Heart right ventricle (tissue), 16 donors: ENCODE measurements around the gene SSBP3. TPM values are rescaled to one million over a fixed set of nuclear protein-coding genes. Genes with fewer than 3 reads are reported as not detected.
A peak's percentile ranks its signal among the peaks of the same experiment; 100 is the strongest.

Experiments used
- ATAC-seq, 8 donors: fragments of 200-7000 bp; cut with Tn5 transposase; one replicate each; pipeline ENCODE4 v1.9.1; 2020; ENCODE audit warnings: mild to moderate bottlenecking in 8 of 8, moderate library complexity in 8 of 8, moderate number of reproducible peaks in 1 of 8
- DNase-seq, 2 donors: peaks; one replicate each; pipeline ENCODE4 v3.0.0-alpha.2; 2020
- H3K27ac ChIP-seq, 10 donors: fragments of 200-600 bp; sonication (generic) in 2 of 10; one replicate each; pipeline versions ENCODE4 v1.5.0 to v1.8.0; 2020 to 2022; ENCODE audit warnings: mild to moderate bottlenecking in 3 of 10
- H3K27me3 ChIP-seq, 7 donors: fragments of 200-600 bp; one replicate each; pipeline ENCODE4 v1.8.0; 2021 to 2022; ENCODE audit warnings: mild to moderate bottlenecking in 2 of 7
- H3K36me3 ChIP-seq, 9 donors: fragments of 200-600 bp; sonication (generic) in 1 of 9; one replicate each; pipeline versions ENCODE4 v1.5.0 to v1.8.0; 2020 to 2022; ENCODE audit warnings: mild to moderate bottlenecking in 2 of 9
- H3K4me1 ChIP-seq, 9 donors: fragments of 200-600 bp; sonication (generic) in 1 of 9; one replicate each; pipeline versions ENCODE4 v1.5.0 to v1.8.0; 2020 to 2022; ENCODE audit warnings: mild to moderate bottlenecking in 4 of 9
- H3K4me3 ChIP-seq, 10 donors: fragments of 200-600 bp; sonication (generic) in 2 of 10; one replicate each; pipeline versions ENCODE4 v1.5.0 to v1.8.0; 2020 to 2022; ENCODE audit warnings: mild to moderate bottlenecking in 7 of 10, moderate library complexity in 2 of 10
- H3K9me3 ChIP-seq, 11 donors: fragments of 200-600 bp in 10 of 11; sonication (generic) in 2 of 11; one replicate each; pipeline versions ENCODE4 v1.5.0 to v1.8.0; 2013 to 2022; ENCODE audit warnings: mild to moderate bottlenecking in 2 of 11, control low read depth in 1 of 11, moderate library complexity in 1 of 11
- CTCF ChIP-seq, 9 donors: fragments of 200-600 bp; sonication (generic) in 2 of 9; IDR thresholded peaks; one replicate each; pipeline versions ENCODE4 v1.5.0 to v1.8.0; 2021 to 2022; ENCODE audit warnings: antibody characterized with exemption in 9 of 9, mild to moderate bottlenecking in 5 of 9, moderate library complexity in 1 of 9
- WGBS, 2 donors: extraction: QIAGEN DNeasy Blood & Tissue Kit; methylation state at CpG; one replicate each; pipeline ENCODE4 v1.1.7; 2013; ENCODE audit warnings: inconsistent platforms in 1 of 2; 5-methylcytosine and 5-hydroxymethylcytosine counted together
- intact Hi-C, 10 donors: fragments of 100-400 bp; cut with DNase I; formaldehyde crosslinking; loops; one replicate each; pipeline versions ENCODE4 v1.11.1 to v1.14.2; 2022
- polyA plus RNA-seq, 2 donors: library from polyadenylated mRNA; stranded (reverse); fragments of 200-250 nt; gene quantifications; one replicate each; pipeline ENCODE4 v1.2.3, GENCODE V29; 2013
- total RNA-seq, 10 donors: library from RNA; stranded (reverse); fragmentation: NEBNext Ultra II Directional in 3 of 10; extraction: Animal tissue kit (Norgen Biotek cat#: 25700) in 3 of 10; gene quantifications; one replicate each; pipeline versions ENCODE4 v1.2.1 to v1.2.4, GENCODE V29; 2021 to 2023
- donor health status: Arrhythmogenic right ventricular cardiomyopathy.
- donor health status: ischemic (EF 13 %, LVEDD 7.1; RV severe dilation, severe dysfunction).
- donor health status: healthy with polysubstance abuse.
- donor health status: DM: no; HTN: yes; CAD: no.
- donor health status: DM: no; HTN: no; CAD: no.
- donor health status: ischemic (EF 25% LVEDD 6.9; RV normal size, moderate dysfunction).
- donor health status: ischemic (EF 25% LVEDD 5.7; RV mildly dilated, moderate dysfunction).
- donor health status: healthy.
- donor health status: DM: yes; HTN: yes; CAD: no.
- donor health status: Ischemic cardiomyopathy.
- donor health status: ischemic (EF 35%, LVEDD 5.7; RV mildly dilated, moderate dysfunction).
- donor health status: nonischemic (EF 11% LVEDD 7.7; RV severe dilation, severe dysfunction).
- donor health status: DM: yes; HTN: yes; CAD: no.
- donor health status: PGD.
- donor health status: ischemic (EF 29% LVEDD 5.4; RV normal size, mild dysfunction).
- donor health status: nonischemic (EF 23%, LVEDD 6.1; RV moderate dilation, normal function).

Gene SSBP3
- total and polyA plus RNA-seq, 12 donors = 17.6 to 71.9 (median 52.8) TPM

- no peaks in the 10 kb centered on the region for H3K27me3 ChIP-seq
- WGBS, 2 donors = 91 to 93% methylated on average over 12 of the region's 12 CpGs
- no peak for TF ChIP-seq CTCF (IDR thresholded peaks at IDR 0.05)
- no peaks in the 10 kb centered on the region for H3K9me3 ChIP-seq
- peaks cover 0 to 57% (median 26%) of the 10 kb centered on the region in 9 donors for H3K36me3 ChIP-seq
- peak overlapping the region in 6 of 10 donors; percentile 46 to 71 (median 62) for H3K27ac ChIP-seq
- H3K4me3 ChIP-seq = no peak overlapping the region
- ATAC-seq (no peak), DNase-seq (no peak)
- peaks cover 6 to 39% (median 28%) of the 10 kb centered on the region in 9 donors for H3K4me1 ChIP-seq
- intact Hi-C loops = loop anchor here in 1 of 10 donors (5.0 kb wide), 1 partner anchor 141 kb away; no protein-coding TSS in a partner anchor
These were observed 184.9 kb downstream of the SSBP3 start for GRCh38 chr1:54221113-54221834.

DNA sequence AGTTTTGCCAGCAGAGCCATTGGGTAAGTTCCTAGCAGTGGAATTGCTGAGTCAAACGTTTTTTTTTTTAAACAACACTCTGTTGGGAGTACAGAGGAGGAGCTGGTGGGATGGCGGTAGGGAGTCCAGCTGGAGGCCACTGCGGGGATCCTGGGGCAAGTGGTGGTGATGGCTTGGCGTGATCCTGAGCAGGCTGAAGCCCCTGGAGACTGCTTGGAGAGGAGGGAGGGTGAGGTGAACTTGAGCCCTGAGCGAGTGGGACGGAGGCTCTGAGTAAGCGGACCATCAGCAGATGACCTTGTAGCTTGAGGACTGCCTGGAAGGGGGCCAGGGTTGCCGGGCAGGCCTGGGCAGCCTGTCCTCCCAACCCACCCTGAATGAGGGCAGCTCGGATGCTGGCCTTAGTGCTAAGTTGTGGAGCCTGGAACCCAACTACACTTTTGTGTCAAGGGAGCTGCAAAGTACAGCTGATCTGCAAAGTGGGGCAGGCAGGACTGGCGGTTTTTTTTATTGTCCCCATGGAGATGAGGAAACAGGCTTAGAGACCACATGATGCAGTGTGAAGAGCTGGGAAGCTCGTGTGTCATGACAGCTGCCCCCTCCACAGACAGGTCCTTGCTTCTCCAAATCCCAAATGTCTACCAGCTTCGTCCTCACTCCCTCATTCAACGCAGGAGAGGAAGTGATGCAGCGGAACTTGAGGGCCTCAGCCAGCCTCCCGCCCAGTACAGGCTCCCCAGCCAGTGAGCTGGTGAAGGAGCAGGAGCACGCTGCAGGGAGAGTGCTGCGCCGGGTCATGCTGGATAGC is 186.0 kb downstream of the SSBP3 start:
- H3K36me3 ChIP-seq = peaks cover 0 to 57% (median 36%) of the 10 kb centered on the region in 9 donors
- no peaks in the 10 kb centered on the region for H3K27me3 ChIP-seq
- WGBS, 2 donors = 31 to 42% methylated on average over 18 of the region's 18 CpGs
- no peak for TF ChIP-seq CTCF (IDR thresholded peaks at IDR 0.05)
- no peaks in the 10 kb centered on the region for H3K9me3 ChIP-seq
- peaks cover 6 to 39% (median 28%) of the 10 kb centered on the region in 9 donors for H3K4me1 ChIP-seq
- DNase-seq (peak; percentile 68 to 69), ATAC-seq (peak; percentile 62 to 84 (median 77))
- intact Hi-C loops = loop anchor here in 1 of 10 donors (5.0 kb wide), 1 partner anchor 142 kb away; no protein-coding TSS in a partner anchor
- peak overlapping the region in 5 of 10 donors; percentile 13 to 25 (median 21) for H3K4me3 ChIP-seq
- H3K27ac ChIP-seq = peak overlapping the region in 9 of 10 donors; percentile 9 to 71 (median 59)

DNA sequence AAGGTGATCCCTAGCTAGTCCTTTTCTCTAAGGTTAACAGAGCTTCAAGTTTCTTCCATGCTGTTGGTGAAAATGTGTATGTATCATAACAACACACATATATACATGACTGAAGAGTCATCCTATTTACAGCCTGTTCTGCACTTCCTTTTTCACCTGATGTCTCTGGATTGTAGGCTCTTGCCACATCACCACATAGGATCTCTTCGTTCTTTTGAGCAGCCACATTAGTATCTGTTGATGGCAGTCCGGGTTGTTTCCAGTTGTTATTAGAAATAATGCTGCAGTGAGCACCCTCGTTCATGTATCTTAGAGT is 186.5 kb downstream of the SSBP3 start:
- H3K36me3 ChIP-seq = peaks cover 0 to 59% (median 41%) of the 10 kb centered on the region in 9 donors
- peak overlapping the region in 9 of 10 donors; percentile 9 to 71 (median 59) for H3K27ac ChIP-seq

More for the DNA sequence above, 186.5 kb downstream of the SSBP3 start:
- no peak for TF ChIP-seq CTCF (IDR thresholded peaks at IDR 0.05)
- H3K9me3 ChIP-seq = no peaks in the 10 kb centered on the region
- peak overlapping the region in 1 of 10 donors; percentile 18 for H3K4me3 ChIP-seq
- WGBS, 2 donors = 52 to 54% methylated on average over 3 of the region's 3 CpGs
- DNase-seq = no peak
- intact Hi-C loops = loop anchor here in 2 of 10 donors (5.0 to 10.0 kb wide), 4 partner anchors 53 to 265 kb away; partner anchors contain the start of gene SSBP3 (in 1 of the 2)
- H3K27me3 ChIP-seq = no peaks in the 10 kb centered on the region
- no peak for ATAC-seq
- peaks cover 6 to 39% (median 28%) of the 10 kb centered on the region in 9 donors for H3K4me1 ChIP-seq
